ENCODE results near the gene CHAD. TPM values are rescaled to one million over a fixed set of nuclear protein-coding genes. Genes with fewer than 3 reads are reported as not detected.
A peak's percentile ranks its signal among the peaks of the same experiment; 100 is the strongest.

CHAD gene
- polyA plus RNA-seq, 1 experiment = not detected

DNA sequence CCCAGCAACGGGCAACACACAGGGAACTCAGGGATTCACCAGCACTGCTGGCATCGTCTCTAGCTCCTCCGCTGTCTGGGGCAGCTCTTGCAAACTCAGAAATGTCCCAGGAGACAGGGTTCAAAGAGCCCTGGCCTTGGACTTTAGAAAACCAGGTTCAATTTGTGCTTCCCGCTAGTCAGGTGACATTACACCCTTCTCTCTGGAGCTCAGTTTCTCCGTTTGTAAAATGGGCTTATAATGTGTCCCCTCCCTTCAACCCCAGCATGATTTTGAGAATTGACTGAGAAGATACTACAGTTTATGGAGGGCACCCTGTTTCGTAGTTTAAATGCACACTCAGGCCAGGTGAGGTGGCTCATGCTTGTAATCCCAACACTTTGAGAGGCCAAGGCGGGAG lies 37.6 kb upstream of the CHAD start:
- DNase-seq (ENCODE audit: low read depth) = no peak
- CTCF ChIA-PET = interaction anchor here (1.0 to 2.0 kb wide), 5 partner anchors 23 to 120 kb away, joined by 3 to 9 read pairs (median 4); partner anchors contain the start of gene RSAD1
- Histone ChIP-seq H3K36me3 (ENCODE audit: control insufficient read depth, insufficient read depth, low read length) (no peaks in the 10 kb centered on the region), H3K27me3 (ENCODE audit: control insufficient read depth, insufficient read depth, low read length) (no peaks in the 10 kb centered on the region), H3K4me3 (ENCODE audit: low read depth, low read length) (no peak overlapping the region)
- POLR2A ChIA-PET = no interaction called here
- TF ChIP-seq, protein P1, sequence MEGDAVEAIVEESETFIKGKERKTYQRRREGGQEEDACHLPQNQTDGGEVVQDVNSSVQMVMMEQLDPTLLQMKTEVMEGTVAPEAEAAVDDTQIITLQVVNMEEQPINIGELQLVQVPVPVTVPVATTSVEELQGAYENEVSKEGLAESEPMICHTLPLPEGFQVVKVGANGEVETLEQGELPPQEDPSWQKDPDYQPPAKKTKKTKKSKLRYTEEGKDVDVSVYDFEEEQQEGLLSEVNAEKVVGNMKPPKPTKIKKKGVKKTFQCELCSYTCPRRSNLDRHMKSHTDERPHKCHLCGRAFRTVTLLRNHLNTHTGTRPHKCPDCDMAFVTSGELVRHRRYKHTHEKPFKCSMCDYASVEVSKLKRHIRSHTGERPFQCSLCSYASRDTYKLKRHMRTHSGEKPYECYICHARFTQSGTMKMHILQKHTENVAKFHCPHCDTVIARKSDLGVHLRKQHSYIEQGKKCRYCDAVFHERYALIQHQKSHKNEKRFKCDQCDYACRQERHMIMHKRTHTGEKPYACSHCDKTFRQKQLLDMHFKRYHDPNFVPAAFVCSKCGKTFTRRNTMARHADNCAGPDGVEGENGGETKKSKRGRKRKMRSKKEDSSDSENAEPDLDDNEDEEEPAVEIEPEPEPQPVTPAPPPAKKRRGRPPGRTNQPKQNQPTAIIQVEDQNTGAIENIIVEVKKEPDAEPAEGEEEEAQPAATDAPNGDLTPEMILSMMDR (IDR thresholded peaks at IDR 0.05; ENCODE audit: insufficient read depth, low read depth, low read length) = no peak

DNA sequence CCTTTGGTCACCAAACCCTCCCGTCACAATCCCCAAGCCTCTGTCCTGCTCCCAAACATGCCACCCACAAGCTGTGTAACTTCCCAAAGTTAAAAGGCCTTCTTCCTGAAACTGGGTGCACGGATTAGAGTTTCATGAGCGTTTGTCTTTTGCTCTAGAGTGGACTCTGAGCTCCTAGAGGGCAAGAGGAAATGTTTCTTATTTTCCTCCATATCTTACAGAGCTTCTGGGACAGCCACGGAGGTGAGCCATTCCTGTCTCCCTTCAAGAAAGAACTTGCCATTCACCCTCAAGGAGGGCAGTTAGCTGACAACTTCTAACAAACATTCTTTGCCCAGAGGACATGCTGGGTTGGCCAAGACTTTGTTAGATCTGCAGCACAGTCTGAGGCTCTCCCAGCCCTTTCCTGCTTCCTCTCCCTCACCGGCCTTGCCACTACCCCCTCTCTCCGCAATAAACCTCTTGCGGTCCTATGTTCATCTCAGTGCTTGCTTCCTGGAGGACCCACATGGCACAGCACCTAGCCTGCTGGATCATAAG lies 37.0 kb upstream of the CHAD start:
- DNase-seq (ENCODE audit: low read depth) = no peak
- no peaks in the 10 kb centered on the region for H3K36me3 ChIP-seq (ENCODE audit: control insufficient read depth, insufficient read depth, low read length)
- ChIA-PET POLR2A (no interaction called here), CTCF (interaction anchor here (0.7 to 2.1 kb wide), 6 partner anchors 11 to 34 kb away, joined by 3 to 9 read pairs (median 5); partner anchors contain the start of gene RSAD1)
- TF ChIP-seq, protein P1 (IDR thresholded peaks at IDR 0.05; ENCODE audit: insufficient read depth, low read depth, low read length) = no peak
- H3K27me3 ChIP-seq (ENCODE audit: control insufficient read depth, insufficient read depth, low read length) = no peaks in the 10 kb centered on the region
- H3K4me3 ChIP-seq (ENCODE audit: low read depth, low read length) = no peak overlapping the region

DNA sequence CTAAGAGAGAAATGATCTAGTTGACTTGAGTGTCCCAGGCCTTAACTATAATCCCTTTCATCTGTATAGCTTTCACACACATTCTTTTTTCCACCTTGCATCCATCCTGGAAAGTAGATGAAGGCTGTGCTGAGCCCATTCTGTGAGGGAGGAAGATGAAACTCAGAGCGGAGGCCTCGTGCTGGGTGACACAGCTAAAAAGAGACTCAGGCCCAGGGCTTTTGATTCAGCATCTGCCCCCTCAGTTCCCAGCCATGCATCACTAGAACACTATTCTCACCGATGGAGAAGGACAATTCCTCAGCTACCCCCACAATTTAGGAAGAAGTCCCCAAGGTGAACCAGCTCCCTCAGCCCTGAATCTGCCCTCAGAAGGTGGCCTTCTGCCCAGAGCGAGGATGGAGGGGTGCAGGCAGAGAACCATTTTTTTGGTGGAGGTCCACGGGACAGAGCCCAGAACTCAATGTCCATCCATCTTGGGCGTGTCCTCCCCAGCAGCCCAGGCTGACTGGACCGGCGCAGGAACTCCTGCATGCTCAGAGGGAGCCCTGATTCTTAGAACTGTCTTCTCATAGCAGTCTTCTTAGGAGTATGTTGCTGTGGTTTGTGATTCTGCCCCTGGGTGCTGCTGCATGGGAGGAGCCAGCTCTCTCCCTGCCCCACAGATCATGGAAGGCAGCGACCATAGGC lies 33.8 kb upstream of the CHAD start:
- Histone ChIP-seq H3K4me3 (ENCODE audit: low read depth, low read length) (no peak overlapping the region), H3K27me3 (ENCODE audit: control insufficient read depth, insufficient read depth, low read length) (no peaks in the 10 kb centered on the region), H3K36me3 (ENCODE audit: control insufficient read depth, insufficient read depth, low read length) (no peaks in the 10 kb centered on the region)
- ChIA-PET POLR2A (no interaction called here), CTCF (interaction anchor here (1.2 to 3.2 kb wide), 7 partner anchors 9 to 365 kb away, joined by 3 to 22 read pairs (median 7); partner anchors contain the start of gene SPATA20)
- DNase-seq (ENCODE audit: low read depth) = no peak
- TF ChIP-seq, protein P1 (IDR thresholded peaks at IDR 0.05; ENCODE audit: insufficient read depth, low read depth, low read length) = no peak

DNA sequence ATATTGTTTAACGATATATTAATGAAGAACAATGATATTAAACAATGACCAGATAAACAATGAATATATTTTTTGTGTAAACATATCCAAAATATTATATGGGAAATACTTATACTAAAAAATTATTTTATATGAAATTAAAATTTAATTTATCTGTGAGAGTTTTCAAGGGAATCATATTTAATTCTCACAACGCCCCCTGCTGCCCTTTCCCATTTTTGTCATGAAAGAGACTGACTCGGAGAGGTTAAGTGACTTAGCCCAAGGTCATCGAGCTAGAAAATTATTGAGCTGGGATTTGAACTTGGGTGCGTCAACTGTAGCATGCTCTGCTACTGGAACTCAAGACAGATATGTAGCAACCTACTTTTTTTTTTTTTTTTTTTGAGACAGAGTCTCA lies 32.4 kb upstream of the CHAD start:
- CTCF ChIA-PET = interaction anchor here (0.8 to 3.2 kb wide), 11 partner anchors 9 to 110 kb away, joined by 3 to 22 read pairs (median 5); partner anchors contain the start of genes LRRC59 and RSAD1
- DNase-seq (ENCODE audit: low read depth) = no peak
- H3K36me3 ChIP-seq (ENCODE audit: control insufficient read depth, insufficient read depth, low read length) = no peaks in the 10 kb centered on the region

DNA sequence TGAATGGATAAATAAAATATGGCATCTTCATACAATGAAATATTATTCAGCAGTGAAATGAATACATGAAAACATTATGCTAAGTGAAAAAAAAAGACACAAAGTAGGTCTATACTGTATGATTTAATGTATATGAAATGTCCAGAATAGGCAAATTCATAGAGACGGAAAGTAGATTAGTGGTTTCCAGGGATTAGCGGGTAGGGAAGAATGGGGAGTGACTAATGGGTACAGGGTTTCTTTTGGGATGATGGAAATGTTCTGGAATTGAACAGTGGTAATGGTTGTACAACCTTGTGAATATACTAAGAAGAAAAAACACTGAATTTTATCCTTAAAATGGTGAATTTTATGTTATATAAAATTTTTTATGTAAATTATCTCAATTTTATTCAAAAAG lies 31.0 kb upstream of the CHAD start:
- Histone ChIP-seq H3K27me3 (ENCODE audit: control insufficient read depth, insufficient read depth, low read length) (no peaks in the 10 kb centered on the region), H3K36me3 (ENCODE audit: control insufficient read depth, insufficient read depth, low read length) (no peaks in the 10 kb centered on the region), H3K4me3 (ENCODE audit: low read depth, low read length) (no peak overlapping the region)
- ChIA-PET CTCF (no interaction called here), POLR2A (no interaction called here)
- TF ChIP-seq, protein P1 (IDR thresholded peaks at IDR 0.05; ENCODE audit: insufficient read depth, low read depth, low read length) = no peak
- DNase-seq (ENCODE audit: low read depth) = no peak

More for the DNA sequence above, 32.4 kb upstream of the CHAD start:
- no peaks in the 10 kb centered on the region for H3K27me3 ChIP-seq (ENCODE audit: control insufficient read depth, insufficient read depth, low read length)
- no peak overlapping the region for H3K4me3 ChIP-seq (ENCODE audit: low read depth, low read length)
- TF ChIP-seq, protein P1 (IDR thresholded peaks at IDR 0.05; ENCODE audit: insufficient read depth, low read depth, low read length) = peak; percentile 49
- POLR2A ChIA-PET = no interaction called here
